GM18511 (cell line): ENCODE results near the gene IQGAP1.
A peak's percentile ranks its signal among the peaks of the same experiment; 100 is the strongest.

ENCODE experiments used
- ATAC-seq: cut with Tn5 transposase; IDR thresholded peaks from one replicate; pipeline ENCODE4 v1.9.1; 2021; ENCODE audit warnings: mild to moderate bottlenecking, moderate library complexity; ENCODE audit not compliant: unreplicated experiment

The IQGAP1 gene

DNA sequence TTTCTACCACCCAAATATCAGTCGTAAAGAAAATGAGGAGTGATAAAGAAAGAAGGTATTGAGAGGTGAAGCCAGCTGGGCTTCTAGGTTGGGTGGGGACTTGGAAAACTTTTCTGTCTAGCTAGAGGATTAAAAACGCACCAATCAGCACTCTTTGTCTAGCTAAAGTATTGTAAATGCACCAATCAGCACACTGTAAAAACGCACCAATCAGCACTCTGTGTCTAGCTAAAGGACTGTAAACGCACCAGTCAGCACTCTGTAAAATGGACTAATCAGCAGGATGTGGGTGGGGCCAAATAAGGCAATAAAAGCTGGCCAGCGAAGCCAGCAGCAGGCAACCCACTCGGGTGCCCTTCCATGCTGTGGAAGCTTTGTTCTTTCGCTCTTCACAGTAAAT, 13.0 kb upstream of the IQGAP1 start:
- no peak for ATAC-seq

DNA sequence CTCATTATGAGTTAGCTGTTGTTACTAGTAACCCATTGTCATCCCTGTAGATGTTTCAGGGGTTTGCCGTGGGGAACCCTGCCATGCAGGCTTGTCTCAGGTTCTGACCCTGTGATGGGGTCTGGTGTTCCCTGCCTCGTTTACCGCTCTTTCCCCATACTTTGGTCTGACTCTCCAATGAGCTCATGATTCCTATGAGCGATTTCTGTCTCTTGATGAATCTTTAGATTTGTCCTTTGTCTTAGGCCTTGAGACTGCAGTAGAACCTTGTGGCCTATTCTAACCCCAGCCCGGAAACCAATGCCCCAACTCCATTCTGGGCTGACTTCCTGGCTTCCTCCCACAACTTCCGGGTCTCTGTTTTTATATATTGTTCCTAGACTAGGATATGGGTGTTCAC, 11.3 kb upstream of the IQGAP1 start:
- no peak for ATAC-seq

- no peak for ATAC-seq
These were observed 8.8 kb upstream of the IQGAP1 start for GRCh38 chr15:90379263-90379662.

DNA sequence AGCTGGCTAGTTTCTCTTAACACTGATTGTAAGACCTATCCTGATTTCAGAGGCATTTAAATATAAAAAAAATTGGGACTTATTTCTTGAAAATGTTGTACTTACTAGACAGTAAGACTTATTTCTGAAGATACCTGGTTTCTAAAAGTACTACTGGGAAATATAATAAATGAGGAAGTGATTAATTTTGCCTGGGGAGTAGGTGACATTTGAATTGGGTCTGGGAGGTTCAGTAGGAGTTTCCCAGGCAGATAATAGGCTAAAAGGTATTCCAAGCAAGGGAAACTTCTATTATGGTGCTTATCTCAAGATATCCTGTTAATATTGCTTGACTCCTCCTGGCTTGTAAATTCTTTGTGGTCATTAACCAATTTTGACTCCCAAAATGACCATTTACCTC, 6.5 kb upstream of the IQGAP1 start:
- ATAC-seq = no peak

DNA sequence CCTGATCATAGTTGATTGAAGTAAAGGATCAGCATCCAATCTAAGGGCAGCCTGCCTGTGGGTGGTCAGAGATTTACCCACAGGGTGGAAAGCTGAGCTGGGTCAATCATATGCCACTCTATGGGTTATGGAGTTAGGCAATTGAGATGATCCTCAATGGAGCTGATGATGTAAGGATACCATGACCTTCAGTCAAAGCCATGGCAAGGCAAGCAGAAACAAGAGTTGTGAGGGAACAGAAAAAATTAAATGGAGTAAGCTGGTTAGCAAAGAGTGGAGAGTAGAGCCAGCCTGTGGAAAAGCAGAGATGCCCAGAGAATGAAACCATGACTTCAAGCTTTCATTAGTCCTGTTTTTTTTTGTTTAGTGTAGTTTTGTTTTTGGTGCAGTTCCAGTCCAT, 5.7 kb upstream of the IQGAP1 start:
- no peak for ATAC-seq

GRCh38 chr15:90386221-90386620, 1.8 kb upstream of the IQGAP1 start:
- no peak for ATAC-seq

DNA sequence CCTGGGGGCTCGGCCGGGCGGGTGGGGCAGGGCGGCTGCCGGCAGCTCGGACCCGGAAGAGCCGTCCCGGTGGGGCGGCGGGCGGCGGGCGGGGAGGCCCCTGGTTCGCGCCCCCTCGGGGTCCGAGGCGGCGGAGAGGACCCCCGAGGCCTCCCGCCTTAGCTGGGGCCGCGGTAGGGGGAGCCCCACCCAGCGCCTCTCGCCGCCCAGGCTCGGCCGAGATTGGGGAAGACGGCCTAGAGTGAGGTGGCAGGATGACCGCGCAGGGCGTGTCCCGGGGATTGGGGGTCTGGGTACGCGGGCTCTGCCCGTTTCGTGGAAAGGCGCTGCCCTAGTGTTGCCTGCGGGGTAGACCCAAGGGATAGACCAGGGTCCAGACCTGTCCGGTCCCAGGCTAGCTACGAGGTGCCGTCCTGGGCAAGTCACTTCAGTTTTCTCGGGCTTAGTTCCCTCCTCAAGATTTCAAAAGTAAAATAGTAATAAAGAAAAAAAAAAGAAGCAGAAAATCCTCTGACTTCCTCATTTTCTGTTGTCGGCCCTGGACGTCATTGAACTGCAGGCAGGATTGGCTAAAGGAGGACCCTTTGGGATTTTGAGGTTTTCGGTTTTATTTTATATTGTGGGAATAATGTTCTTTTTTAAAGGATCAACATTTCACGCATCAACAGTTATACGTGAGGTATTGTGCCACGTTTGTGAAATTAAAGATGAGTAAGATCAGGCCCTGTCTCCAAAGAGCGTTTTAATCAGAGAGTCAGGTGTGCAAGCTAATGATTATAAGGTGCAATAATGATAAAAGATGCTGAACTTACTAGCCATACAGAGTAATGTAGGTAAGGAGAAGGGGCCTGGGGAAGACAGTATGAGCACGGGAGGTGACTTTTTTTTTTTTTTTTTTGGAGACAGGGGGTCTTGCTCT, 679 bp downstream of the IQGAP1 start:
- peak; percentile 59 for ATAC-seq

GRCh38 chr15:90389513-90389912, 1.5 kb downstream of the IQGAP1 start:
- ATAC-seq = no peak

DNA sequence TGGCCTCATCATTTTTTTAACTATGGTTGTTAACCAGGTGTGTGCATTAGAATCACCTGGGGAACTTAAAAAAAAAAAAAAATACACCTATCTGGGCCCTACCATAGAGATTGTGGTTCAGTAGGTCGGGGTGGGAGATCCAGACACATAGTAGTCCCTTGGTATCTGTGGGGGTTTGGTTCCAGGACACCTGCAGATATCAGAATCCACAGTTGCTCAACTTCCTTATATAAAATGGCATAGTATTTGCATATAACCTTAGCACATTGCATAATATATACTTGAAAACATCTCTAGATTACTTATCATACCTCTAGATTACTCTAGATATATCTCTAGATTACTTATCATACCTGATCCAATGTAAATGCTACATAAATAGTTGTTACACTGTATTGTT, 5.0 kb downstream of the IQGAP1 start:
- ATAC-seq = no peak

- ATAC-seq = no peak
These were observed 6.0 kb downstream of the IQGAP1 start for GRCh38 chr15:90394074-90394473.

DNA sequence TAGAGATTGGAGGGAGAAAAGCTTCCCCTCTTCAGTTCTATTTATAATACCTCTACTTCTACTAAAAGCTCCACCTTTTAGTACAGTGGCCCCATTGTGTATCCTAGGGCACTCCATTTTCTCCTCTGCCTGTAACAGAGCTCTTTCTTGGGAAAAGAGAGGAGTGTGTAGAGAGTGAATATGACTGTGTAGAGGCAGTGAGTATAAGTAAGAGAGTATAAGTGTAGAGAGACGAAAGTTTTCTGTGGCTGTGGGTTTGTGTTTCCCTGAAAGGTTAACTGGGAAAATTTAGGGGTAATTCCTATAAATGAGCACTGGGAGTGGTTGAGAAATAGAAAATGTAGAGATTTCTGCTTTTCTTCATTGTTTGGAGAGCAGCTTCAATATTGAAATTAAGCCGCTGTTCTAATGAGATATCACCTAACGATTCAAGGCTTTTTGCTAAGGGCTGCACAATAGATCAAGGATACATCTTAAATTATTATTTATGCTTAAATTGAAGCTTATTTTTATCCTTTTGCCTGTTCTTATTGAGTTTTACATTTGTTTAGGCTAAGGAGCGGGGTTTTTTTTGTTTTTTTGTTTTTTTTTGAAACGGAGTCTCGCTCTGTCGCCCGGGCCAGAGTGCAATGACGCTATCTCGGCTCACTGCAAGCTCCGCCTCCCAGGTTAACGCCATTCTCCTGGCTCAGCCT, 6.9 kb downstream of the IQGAP1 start:
- no peak for ATAC-seq

DNA sequence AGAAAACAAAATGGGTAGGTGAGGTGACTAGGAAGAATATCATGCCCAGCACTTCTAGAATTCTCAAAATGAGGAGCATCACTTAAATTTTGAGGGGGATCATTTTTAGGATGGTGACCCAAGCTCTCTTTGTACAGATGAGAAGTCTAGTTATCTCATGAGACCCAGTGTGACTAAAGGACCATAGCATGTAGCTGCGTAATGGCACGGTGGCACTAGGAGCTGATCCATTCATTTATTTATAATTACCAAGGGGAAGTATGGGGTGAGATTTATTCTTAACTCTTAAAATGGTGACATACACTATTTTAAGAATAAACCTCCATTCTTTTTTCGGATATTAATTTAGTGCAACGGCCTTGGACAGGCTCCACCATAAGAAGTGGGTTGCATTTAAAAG, 8.3 kb downstream of the IQGAP1 start:
- no peak for ATAC-seq

DNA sequence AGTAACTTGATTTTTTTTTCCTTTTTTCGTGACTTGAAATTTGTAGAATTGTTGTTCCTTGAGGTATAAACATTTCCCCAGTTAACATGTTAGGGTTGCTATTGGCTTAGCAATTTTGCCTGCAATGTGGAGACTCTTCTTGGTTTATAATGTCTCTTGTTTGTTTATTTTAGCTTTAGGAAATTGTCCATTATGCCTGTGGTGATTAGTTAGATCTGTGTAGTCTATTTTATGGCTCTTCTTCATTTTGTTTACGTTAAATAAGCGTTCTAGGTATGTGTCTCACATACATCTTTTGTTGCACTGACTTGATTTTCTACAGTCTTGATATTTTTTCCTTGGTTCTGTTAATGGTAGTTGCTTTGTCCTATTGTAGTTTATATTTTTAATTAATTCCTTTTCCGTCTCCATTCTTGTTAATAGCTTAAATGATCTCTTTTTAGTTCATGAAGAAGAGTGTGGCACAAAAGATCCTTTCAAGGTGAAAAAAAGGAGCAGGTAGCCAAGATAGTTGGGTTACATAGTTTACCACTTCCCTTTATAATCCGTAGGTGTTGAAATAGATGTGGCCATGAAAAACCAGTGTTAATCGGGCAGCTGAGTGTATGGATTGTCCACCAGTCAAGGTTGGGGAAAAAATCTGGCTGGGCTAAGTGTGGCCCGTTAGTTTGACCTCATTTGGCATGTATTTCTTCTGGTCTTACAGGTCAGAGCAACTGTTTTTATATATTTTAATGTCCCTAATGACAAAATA, 12.1 kb downstream of the IQGAP1 start:
- ATAC-seq = peak; percentile 12

- ATAC-seq = peak; percentile 100
These were observed 12.8 kb downstream of the IQGAP1 start for GRCh38 chr15:90400759-90401314.

DNA sequence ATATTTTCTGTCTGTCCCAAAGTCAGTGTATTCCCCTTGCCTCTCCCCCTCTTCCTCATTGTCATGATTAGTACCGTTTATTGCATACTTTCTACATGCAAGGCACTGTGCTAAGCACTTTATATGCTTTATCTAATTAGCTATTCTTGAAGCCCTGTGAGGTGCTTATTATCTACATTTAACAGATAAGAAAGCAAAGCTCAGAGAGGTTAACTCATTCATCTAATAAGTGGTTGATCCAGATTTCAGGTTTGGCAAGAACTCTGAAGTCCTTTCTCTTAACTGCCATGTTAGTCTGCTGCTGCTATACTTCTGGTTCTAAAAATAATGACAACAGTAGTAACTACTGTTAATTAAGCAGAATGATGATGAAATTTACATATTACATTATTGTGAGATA, 13.5 kb downstream of the IQGAP1 start:
- no peak for ATAC-seq

DNA sequence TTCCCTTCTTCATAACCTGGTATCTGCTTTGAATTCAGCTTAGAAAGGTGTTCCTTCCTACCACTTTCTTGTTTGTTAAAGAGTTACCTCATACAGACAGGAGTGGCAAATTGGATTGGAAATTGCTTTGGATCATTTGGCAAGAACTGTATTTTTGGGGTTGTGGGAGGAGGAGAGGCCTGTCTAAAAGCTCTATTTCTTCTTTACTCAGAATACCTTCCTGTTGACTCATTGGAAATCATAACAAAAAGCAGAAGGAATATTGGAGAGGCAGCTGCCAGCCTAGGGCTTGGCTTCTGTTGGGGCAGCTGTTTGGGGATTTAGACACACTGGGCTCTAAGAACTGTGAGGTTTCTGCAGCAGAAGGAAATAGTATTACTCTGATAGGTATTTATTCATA, 14.2 kb downstream of the IQGAP1 start:
- no peak for ATAC-seq

DNA sequence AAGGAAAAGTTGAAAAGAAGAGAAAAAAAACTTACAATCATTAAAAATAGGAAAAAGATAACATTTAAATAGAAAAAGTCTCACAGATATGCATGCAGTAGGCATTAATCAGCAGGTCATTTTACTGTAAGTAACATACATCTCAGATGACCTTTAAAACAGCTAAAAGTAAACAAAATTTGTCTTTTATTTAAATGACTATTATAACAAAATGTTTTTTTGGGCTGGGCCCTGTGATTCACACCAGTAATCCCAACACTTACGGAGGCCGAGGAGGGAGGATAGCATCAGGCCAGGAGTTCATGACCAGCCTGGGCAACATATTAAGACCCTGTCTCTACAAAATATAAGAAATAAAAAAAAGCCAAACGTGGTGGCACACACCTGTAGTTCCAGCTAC, 14.7 kb downstream of the IQGAP1 start:
- ATAC-seq = no peak

GRCh38 chr15:90405055-90405607, 17.1 kb downstream of the IQGAP1 start:
- no peak for ATAC-seq

DNA sequence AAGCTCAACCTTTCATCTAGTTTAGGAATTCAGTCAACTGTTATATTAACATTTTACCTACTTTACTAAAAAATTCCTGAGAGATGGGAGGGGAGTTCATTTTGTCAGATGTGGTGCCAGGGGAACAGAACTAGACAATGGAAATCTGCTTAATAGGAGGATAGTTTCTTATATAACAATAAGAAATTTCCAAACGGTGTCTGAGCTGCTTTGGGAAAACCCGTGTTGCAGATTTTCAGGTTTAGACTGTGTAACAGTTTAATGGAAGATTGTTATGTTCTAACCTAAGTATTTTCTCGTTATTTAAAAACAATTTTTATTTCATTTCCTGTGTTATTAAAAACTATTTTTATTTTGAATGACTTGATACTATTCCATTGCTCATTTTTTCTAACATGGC, 19.3 kb downstream of the IQGAP1 start:
- no peak for ATAC-seq

GRCh38 chr15:90407871-90408317, 19.9 kb downstream of the IQGAP1 start:
- ATAC-seq = no peak

DNA sequence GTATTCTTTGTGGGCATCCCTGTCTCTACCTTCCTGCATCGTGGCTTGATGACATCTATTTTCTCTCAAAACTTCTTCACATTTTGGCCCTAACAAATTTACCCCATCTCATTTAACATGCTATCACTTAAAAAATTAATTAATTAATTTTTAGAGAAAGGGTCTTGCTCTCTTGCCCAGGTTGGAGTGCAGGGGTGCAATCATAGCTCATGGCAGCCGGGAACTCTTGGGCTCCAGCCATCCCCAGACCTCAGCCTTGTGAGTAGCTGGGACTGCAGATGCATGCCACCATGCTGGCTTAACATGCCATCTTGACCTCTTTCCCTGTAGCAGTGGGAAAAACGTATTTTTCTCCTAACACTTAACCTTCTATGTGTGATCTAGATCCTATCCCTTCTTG, 20.6 kb downstream of the IQGAP1 start:
- no peak for ATAC-seq
